H1 (cell line): ENCODE measurements around the gene FAM149B1. TPM values are rescaled to one million over a fixed set of nuclear protein-coding genes. Genes with fewer than 3 reads are reported as not detected.

ENCODE experiments used
- polyA plus RNA-seq, 7 experiments: library from polyadenylated mRNA; depleted of rRNA in 3 of 7; stranded (reverse) in 5 of 7; unstranded in 2 of 7; fragments of >200 nt in 5 of 7; fragments of 200-250 nt in 2 of 7; gene quantifications; 1 replicate in 5 of 7; 2 replicates in 1 of 7; 4 replicates in 1 of 7; pipeline versions ENCODE4 v1.2.1 to v1.2.3, GENCODE V29; 2011 to 2013; ENCODE audit warnings: missing spikeins in 2 of 7, mixed read lengths in 2 of 7
- total RNA-seq: library from RNA; stranded (reverse); fragmentation: NEBNext Ultra II Directional; extraction: Animal tissue kit (Norgen Biotek cat#: 25700); gene quantifications from 2 replicates; pipeline ENCODE4 v1.2.1, GENCODE V29; 2021
- TF ChIP-seq, protein P1 (sequence below): IDR thresholded peaks from 2 replicates; pipeline ENCODE4 v1.6.1; 2012; ENCODE audit warnings: low read length, inconsistent platforms

Gene FAM149B1
- total and polyA plus RNA-seq, 2 of the 8 experiments (the other 6 are each of a cell fraction or from before 2014, with no cell fraction given): 16.8 to 21.9 TPM

DNA sequence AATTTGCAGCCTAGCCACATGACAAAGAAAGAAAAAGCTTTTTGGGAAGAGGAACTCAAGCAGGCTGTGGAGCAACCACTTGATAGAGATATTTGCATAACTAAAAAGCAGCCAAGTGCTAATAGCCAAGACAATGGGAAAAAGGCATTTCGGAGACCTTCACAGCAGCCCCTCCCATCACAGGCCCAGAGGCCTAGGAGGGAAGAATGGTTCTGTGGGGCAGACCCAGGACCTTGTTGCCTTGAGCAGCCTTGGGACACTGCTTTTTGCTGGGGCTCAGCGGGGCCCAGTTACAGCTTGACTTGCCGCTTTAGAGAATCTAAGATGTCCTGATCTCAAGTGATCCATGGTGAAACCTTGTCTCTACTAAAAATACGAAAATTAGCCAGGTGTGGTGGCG is 38.5 kb downstream of the FAM149B1 start (continued):
- TF ChIP-seq, protein P1, sequence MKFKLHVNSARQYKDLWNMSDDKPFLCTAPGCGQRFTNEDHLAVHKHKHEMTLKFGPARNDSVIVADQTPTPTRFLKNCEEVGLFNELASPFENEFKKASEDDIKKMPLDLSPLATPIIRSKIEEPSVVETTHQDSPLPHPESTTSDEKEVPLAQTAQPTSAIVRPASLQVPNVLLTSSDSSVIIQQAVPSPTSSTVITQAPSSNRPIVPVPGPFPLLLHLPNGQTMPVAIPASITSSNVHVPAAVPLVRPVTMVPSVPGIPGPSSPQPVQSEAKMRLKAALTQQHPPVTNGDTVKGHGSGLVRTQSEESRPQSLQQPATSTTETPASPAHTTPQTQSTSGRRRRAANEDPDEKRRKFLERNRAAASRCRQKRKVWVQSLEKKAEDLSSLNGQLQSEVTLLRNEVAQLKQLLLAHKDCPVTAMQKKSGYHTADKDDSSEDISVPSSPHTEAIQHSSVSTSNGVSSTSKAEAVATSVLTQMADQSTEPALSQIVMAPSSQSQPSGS: no peak
